ENCODE measurements around the gene MRTO4.
A peak's percentile ranks its signal among the peaks of the same experiment; 100 is the strongest.
"Not testable (repeated sequence)": the region's sequence is repeated elsewhere in the genome, so short reads cannot be mapped to it uniquely, and the experiment has no call there.

MRTO4 gene

DNA sequence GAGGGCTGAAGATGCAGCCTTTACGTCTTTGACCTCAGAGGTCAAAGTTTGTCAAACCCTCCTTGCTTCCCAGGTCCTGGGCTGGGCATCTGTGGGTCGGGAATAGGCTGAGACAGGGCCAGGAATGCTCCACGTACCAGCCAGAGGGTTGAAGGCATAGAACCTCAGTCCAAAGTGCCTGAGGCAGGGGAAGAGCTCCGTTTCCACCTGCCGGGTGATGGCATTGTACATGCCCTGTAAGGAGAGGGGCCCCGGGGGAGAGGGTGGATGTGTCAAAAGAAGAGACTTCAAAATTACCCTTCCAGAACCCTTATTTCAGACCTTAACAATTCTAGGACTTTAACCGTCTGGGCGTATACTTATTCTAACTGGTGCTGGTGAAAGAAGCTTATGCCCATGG lies 33.3 kb downstream of the MRTO4 start:
- Histone ChIP-seq H3K4me1 (ENCODE audit: insufficient read depth, low read length) (peaks cover 6% of the 10 kb centered on the region), H3K27me3 (ENCODE audit: control insufficient read depth in 1 of 2, insufficient read depth in 2 of 2, low read length in 2 of 2) (no peaks in the 10 kb centered on the region), H3K4me3 (ENCODE audit: low read depth in 1 of 2, low read length in 2 of 2) (no peak overlapping the region), H3K27ac (ENCODE audit: low read depth, low read length) (no peak overlapping the region), H3K9ac (ENCODE audit: low read length) (no peak overlapping the region), H3K9me3 (ENCODE audit: low read length) (no peaks in the 10 kb centered on the region), H3K36me3 (ENCODE audit: insufficient read depth, low read length) (no peaks in the 10 kb centered on the region)

DNA sequence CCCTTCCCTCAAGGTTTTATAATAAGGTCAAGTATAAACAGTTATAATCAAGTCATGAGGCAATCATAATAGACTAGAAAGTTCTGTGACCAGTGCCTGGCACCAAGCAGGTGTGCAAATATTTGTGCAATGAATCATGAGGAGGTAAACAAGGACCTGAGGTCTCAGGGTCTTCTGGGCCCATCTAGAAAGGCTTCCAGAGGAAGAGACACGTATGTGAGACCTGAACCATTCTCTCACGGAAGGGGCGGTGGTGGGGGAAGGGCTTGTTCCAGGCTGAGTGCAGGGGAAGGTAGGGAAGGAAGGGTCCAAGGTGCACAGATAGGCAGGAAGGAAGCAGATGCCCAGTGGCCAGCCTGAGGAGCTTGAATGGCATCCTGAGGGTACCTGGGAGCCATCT lies 33.8 kb downstream of the MRTO4 start:
- H3K36me3 ChIP-seq (ENCODE audit: insufficient read depth, low read length); H3K27ac ChIP-seq (ENCODE audit: low read depth, low read length); H3K4me3 ChIP-seq (ENCODE audit: low read depth in 1 of 2, low read length in 2 of 2); H3K9me3 ChIP-seq (ENCODE audit: low read length); H3K27me3 ChIP-seq (ENCODE audit: control insufficient read depth in 1 of 2, insufficient read depth in 2 of 2, low read length in 2 of 2); H3K9ac ChIP-seq (ENCODE audit: low read length); H3K4me1 ChIP-seq (ENCODE audit: insufficient read depth, low read length): not testable (repeated sequence)

DNA sequence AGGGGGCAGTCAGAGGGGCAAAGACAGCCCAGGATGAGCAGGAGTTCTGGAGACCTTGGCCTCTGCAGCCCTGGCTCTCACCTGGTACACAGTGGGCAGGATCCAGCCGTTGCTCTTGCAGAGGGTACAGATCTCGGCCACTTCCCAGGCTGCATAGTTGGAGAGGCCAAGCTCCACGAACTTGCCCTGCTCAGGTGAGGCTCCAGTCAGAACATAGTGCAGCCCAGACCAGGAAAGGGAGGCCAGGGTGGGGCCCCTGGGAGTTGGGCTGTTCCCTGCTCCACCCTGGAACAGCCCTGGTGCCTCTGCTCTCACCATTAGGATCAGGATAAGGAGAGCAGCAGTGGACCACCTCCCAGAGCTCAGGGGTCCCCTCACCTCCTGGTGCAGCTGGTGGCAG lies 34.2 kb downstream of the MRTO4 start:
- not testable (repeated sequence) for H3K4me3 ChIP-seq (ENCODE audit: low read depth in 1 of 2, low read length in 2 of 2); H3K9ac ChIP-seq (ENCODE audit: low read length); H3K27ac ChIP-seq (ENCODE audit: low read depth, low read length)

DNA sequence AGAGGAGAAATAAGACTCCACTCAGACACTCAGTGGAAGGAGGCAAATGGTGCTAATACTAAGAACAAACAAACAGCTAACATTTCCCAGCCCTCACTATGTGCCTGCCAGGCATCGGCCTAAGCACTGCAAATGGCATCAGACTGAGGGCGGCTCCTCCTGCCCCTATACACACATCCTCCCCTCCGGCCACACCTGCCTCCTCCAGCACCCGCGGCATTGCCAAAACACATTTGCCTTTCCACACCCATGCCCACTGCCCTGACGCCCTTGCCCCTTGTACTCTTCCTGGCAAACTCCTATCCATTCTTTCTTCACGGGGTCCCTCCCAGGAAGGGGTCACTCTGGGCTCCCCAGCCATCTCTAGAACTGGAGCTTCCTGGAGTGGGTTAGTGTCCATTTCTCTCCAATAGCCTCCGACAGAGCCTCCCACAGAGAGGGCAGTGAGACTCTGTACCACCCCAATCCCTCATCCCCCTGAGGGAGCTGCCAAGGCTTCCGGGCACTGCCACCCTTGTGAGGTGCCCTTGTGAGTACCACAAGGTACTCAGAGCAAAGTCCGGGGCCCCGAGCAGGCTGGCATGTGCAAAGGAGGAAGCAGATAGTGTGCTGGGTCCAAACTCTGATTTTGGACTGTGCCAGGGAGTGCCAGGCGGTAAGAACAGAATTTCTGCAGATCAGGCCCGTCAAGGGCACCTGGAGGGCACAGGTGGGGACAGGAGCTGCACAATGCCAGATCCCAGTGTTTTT lies 36.0 kb downstream of the MRTO4 start:
- Histone ChIP-seq H3K9me3 (ENCODE audit: low read length) (no peaks in the 10 kb centered on the region), H3K27ac (ENCODE audit: low read depth, low read length) (no peak overlapping the region), H3K27me3 (ENCODE audit: control insufficient read depth in 1 of 2, insufficient read depth in 2 of 2, low read length in 2 of 2) (no peaks in the 10 kb centered on the region), H3K9ac (ENCODE audit: low read length) (no peak overlapping the region), H3K4me3 (ENCODE audit: low read depth in 1 of 2, low read length in 2 of 2) (no peak overlapping the region), H3K36me3 (ENCODE audit: insufficient read depth, low read length) (no peaks in the 10 kb centered on the region), H3K4me1 (ENCODE audit: insufficient read depth, low read length) (peaks cover 6% of the 10 kb centered on the region)

More for the DNA sequence above, 34.2 kb downstream of the MRTO4 start:
- not testable (repeated sequence) for H3K36me3 ChIP-seq (ENCODE audit: insufficient read depth, low read length); H3K4me1 ChIP-seq (ENCODE audit: insufficient read depth, low read length); H3K27me3 ChIP-seq (ENCODE audit: control insufficient read depth in 1 of 2, insufficient read depth in 2 of 2, low read length in 2 of 2); H3K9me3 ChIP-seq (ENCODE audit: low read length)

DNA sequence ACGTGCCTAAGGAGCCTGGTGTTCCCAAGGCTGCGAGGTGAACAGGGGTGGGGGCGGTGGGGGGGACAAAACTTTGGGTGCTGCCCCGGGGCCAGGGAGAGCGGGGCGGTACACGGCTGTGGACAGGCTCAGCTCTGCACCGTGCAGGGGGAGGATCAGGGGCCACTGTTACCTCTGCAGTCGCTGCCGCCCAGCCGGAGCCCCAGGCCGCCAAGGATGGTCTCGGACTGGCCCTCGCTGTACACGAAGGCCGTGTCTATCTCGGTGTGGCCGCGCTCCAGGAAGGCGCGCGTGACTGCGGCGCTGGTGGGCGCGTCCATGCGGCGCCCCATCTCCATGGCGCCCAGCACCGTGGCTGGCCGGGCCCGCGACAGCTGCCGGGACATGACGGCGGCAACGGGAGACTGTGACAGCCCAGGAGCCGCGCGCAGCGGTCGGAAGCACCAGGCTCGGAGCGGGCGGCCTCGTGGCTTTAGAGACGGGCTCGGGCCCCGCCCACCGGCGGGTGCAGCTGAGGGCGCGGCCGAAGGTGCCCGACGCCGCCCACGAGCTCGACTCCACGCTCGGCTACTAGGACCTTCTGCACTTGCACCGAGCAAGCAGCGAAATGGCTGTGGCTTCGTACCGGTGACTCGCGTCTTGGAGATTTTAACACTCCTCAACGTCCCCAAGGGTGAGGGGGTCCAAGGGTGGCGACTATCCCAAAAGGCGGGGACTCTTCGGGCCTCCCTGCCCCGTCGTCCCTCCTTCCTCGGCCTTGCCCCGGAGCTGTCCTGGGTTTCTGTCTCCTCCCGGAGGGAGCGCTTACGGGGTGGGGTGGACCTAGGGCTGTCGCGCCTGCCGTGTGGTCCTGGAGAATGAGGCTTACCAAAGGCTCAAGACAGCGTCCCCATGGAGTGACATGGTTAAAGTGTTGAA lies 37.0 kb downstream of the MRTO4 start, which contains the start of gene AKR7A3:
AKR7A3 (minus strand) TSS at position 447 of the 918 bp plus-strand sequence; CDS start at position 386, 61 bp downstream.
- H3K9ac ChIP-seq (ENCODE audit: low read length); H3K27me3 ChIP-seq (ENCODE audit: control insufficient read depth in 1 of 2, insufficient read depth in 2 of 2, low read length in 2 of 2); H3K4me1 ChIP-seq (ENCODE audit: insufficient read depth, low read length); H3K27ac ChIP-seq (ENCODE audit: low read depth, low read length); H3K9me3 ChIP-seq (ENCODE audit: low read length); H3K36me3 ChIP-seq (ENCODE audit: insufficient read depth, low read length): not testable (repeated sequence)
- peak within 1 kb of the TSS; percentile 11 to 60 for H3K4me3 ChIP-seq (ENCODE audit: low read depth in 1 of 2, low read length in 2 of 2)

DNA sequence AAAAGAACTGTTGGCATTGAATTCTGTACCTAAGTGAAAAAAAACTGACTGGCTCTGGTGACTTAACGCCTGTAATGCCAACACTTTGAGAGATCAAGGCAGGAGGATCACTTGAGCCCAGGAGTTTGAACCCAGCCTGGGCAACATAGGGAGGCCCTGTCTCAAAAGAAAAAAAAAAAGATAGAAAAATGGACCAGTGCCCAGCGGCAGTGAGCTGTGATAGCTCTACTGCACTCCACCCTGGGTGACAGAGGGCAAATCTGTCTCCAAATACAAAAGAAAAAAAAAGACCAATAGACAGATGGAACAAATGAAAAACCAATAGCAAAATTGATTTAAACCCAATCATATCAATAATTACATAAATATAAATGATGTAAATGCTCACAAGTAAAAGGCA lies 37.6 kb downstream of the MRTO4 start:
- no peaks in the 10 kb centered on the region for H3K9me3 ChIP-seq (ENCODE audit: low read length)
- H3K27ac ChIP-seq (ENCODE audit: low read depth, low read length): no peak overlapping the region
- no peaks in the 10 kb centered on the region for H3K27me3 ChIP-seq (ENCODE audit: control insufficient read depth in 1 of 2, insufficient read depth in 2 of 2, low read length in 2 of 2)
- no peaks in the 10 kb centered on the region for H3K36me3 ChIP-seq (ENCODE audit: insufficient read depth, low read length)
- H3K9ac ChIP-seq (ENCODE audit: low read length): no peak overlapping the region
- peak overlapping the region; percentile 11 to 60 for H3K4me3 ChIP-seq (ENCODE audit: low read depth in 1 of 2, low read length in 2 of 2)
- H3K4me1 ChIP-seq (ENCODE audit: insufficient read depth, low read length): peaks cover 6% of the 10 kb centered on the region

DNA sequence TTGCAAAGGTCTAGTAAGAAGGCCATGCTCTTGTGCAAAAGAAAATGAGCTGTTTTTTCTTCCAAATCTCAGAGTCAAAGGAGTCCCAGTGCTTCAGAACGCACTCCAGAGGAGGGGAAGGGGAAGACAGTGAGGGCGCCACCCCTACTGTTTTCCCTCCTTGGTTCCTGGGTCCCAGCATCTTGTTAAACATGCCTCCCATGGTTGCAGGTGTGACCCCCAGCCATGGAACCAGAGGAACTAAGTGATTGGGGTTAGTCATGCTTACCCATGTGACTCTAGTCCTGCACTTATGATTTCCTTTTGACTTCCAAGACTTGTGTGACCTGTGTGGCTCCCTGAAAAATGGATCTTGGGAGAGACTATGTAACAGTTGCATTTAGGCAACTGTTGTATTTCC lies 43.0 kb downstream of the MRTO4 start:
- no peak overlapping the region for H3K9ac ChIP-seq (ENCODE audit: low read length)
- H3K9me3 ChIP-seq (ENCODE audit: low read length): no peaks in the 10 kb centered on the region
- H3K27me3 ChIP-seq (ENCODE audit: control insufficient read depth in 1 of 2, insufficient read depth in 2 of 2, low read length in 2 of 2): no peaks in the 10 kb centered on the region
- H3K36me3 ChIP-seq (ENCODE audit: insufficient read depth, low read length): no peaks in the 10 kb centered on the region
- no peak overlapping the region for H3K4me3 ChIP-seq (ENCODE audit: low read depth in 1 of 2, low read length in 2 of 2)
- H3K4me1 ChIP-seq (ENCODE audit: insufficient read depth, low read length): no peaks in the 10 kb centered on the region
- no peak overlapping the region for H3K27ac ChIP-seq (ENCODE audit: low read depth, low read length)

DNA sequence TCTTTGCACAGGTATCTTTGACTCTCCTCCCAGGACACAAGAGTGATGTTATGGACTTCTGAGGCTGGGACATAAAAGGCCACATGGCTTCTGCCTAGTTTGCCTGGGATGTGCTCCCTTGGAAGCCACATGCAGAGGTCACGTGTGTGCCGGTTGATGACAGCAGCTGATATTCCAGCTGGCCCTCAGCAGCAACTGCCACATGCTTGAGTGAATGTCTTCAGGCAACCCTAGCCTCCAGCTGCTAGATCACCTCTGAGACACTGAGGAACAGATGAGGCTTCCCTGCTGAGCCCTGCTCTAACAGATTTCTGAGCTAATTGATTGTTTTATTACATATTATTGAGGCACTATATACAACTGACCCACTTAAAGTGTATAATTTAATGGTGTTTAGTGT lies 48.6 kb downstream of the MRTO4 start:
- Histone ChIP-seq H3K27me3 (ENCODE audit: control insufficient read depth in 1 of 2, insufficient read depth in 2 of 2, low read length in 2 of 2) (no peaks in the 10 kb centered on the region), H3K9ac (ENCODE audit: low read length) (no peak overlapping the region), H3K4me3 (ENCODE audit: low read depth in 1 of 2, low read length in 2 of 2) (no peak overlapping the region), H3K9me3 (ENCODE audit: low read length) (no peaks in the 10 kb centered on the region), H3K27ac (ENCODE audit: low read depth, low read length) (no peak overlapping the region), H3K4me1 (ENCODE audit: insufficient read depth, low read length) (no peaks in the 10 kb centered on the region), H3K36me3 (ENCODE audit: insufficient read depth, low read length) (peaks cover 22% of the 10 kb centered on the region)

DNA sequence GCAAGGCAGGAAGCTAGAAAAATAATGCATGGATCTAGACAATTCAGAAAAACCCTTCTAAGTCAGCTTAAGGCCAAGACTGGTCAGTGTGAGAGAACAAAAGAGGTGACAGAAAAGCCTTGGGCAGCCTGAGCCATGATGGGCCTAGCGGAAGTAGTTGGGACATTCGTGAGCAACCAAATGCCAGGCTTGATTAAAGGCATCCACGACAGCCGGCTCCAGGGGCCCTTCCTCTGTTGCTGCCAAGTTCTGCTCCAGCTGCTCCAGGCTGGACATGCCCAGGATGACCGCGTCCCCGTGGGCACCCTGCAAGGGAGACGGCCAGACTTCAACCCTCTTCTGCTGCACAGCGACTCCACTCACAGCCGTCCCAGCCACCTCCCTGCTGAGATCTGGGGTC lies 52.5 kb downstream of the MRTO4 start:
- not testable (repeated sequence) for H3K9ac ChIP-seq (ENCODE audit: low read length); H3K4me3 ChIP-seq (ENCODE audit: low read depth in 1 of 2, low read length in 2 of 2); H3K27ac ChIP-seq (ENCODE audit: low read depth, low read length); H3K9me3 ChIP-seq (ENCODE audit: low read length); H3K27me3 ChIP-seq (ENCODE audit: control insufficient read depth in 1 of 2, insufficient read depth in 2 of 2, low read length in 2 of 2); H3K4me1 ChIP-seq (ENCODE audit: insufficient read depth, low read length)
- H3K36me3 ChIP-seq (ENCODE audit: insufficient read depth, low read length): peaks cover 58% of the 10 kb centered on the region

DNA sequence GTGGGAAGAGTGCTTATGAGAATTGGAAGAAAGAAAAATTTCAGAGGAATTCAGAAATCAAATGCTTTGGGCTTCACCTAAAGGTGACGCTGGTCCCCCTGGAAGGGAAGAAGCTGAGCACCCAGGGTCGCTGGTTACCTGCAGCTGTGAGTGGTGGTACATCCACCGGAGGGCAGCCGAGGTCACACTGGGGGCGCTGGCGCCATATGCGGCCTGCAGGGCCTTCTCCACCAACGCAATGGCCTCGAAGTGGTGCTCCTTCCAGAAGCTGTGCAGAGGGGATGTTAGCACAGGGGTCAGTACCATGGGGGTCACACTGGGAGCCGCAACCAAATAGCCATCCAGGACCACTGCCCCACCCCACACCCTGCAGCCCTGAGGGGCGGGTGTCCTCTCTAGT lies 54.3 kb downstream of the MRTO4 start:
- peaks cover 58% of the 10 kb centered on the region for H3K36me3 ChIP-seq (ENCODE audit: insufficient read depth, low read length)
- H3K9ac ChIP-seq (ENCODE audit: low read length): no peak overlapping the region
- no peak overlapping the region for H3K4me3 ChIP-seq (ENCODE audit: low read depth in 1 of 2, low read length in 2 of 2)
- no peaks in the 10 kb centered on the region for H3K9me3 ChIP-seq (ENCODE audit: low read length)
- no peaks in the 10 kb centered on the region for H3K27me3 ChIP-seq (ENCODE audit: control insufficient read depth in 1 of 2, insufficient read depth in 2 of 2, low read length in 2 of 2)
- H3K4me1 ChIP-seq (ENCODE audit: insufficient read depth, low read length): peaks cover 4% of the 10 kb centered on the region
- H3K27ac ChIP-seq (ENCODE audit: low read depth, low read length): no peak overlapping the region

DNA sequence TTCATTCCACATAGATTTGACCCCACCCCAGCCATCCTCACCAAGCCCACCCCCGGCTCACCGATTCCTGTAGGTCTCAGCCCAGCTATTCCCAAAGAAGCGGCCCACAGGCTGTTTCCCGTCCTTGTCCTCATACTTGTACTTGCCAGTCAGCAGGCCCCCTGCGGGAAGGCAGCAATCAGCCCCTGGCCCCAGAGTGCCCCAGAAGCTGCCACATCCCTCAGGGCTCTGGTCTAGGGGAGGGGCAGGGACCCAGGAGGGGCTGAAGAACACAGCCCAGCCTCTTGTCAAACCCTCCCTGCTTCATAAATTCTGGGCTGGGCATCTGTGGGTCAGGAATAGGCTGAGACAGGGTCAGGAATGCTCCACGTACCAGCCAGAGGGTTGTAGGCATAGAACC lies 55.3 kb downstream of the MRTO4 start:
- H3K36me3 ChIP-seq (ENCODE audit: insufficient read depth, low read length): peaks cover 58% of the 10 kb centered on the region

More for the DNA sequence above, 55.3 kb downstream of the MRTO4 start:
- no peak overlapping the region for H3K4me3 ChIP-seq (ENCODE audit: low read depth in 1 of 2, low read length in 2 of 2)
- H3K27me3 ChIP-seq (ENCODE audit: control insufficient read depth in 1 of 2, insufficient read depth in 2 of 2, low read length in 2 of 2): no peaks in the 10 kb centered on the region
- no peaks in the 10 kb centered on the region for H3K9me3 ChIP-seq (ENCODE audit: low read length)
- no peak overlapping the region for H3K9ac ChIP-seq (ENCODE audit: low read length)
- H3K27ac ChIP-seq (ENCODE audit: low read depth, low read length): no peak overlapping the region
- H3K4me1 ChIP-seq (ENCODE audit: insufficient read depth, low read length): peaks cover 10% of the 10 kb centered on the region
